Gastrocnemius medialis (tissue), 4 donors: ENCODE results near the gene SLC7A8. TPM values are rescaled to one million over a fixed set of nuclear protein-coding genes. Genes with fewer than 3 reads are reported as not detected.

Experiments used
- ATAC-seq, 2 donors: fragments of 150-250 bp; one replicate each; pipeline ENCODE4 v1.9.1; 2016
- DNase-seq, 2 donors: peaks; one replicate each; pipeline ENCODE4 v3.0.0-alpha.2; 2019
- H3K27ac ChIP-seq, 4 donors: fragments of 200-600 bp; sonication (generic); 1 replicate in 1 of 4; 2 replicates in 3 of 4; pipeline ENCODE4 v1.5.1; 2016 to 2018; ENCODE audit warnings: mild to moderate bottlenecking in 2 of 4, moderate library complexity in 1 of 4
- H3K27me3 ChIP-seq, 3 donors: fragments of 200-600 bp; sonication (generic) in 2 of 3; 1 replicate in 1 of 3; 2 replicates in 2 of 3; pipeline versions ENCODE4 v1.5.1 to v1.6.0; 2016 to 2019; ENCODE audit warnings: mild to moderate bottlenecking in 1 of 3, moderate library complexity in 1 of 3
- H3K36me3 ChIP-seq, 2 donors: fragments of 200-600 bp; sonication (generic) in 1 of 2; one replicate each; pipeline ENCODE4 v1.5.1; 2017 to 2018
- H3K4me1 ChIP-seq, 2 donors: fragments of 200-600 bp; sonication (generic) in 1 of 2; one replicate each; pipeline ENCODE4 v1.5.1; 2016 to 2017; ENCODE audit warnings: mild to moderate bottlenecking in 2 of 2
- H3K4me3 ChIP-seq, 4 donors: fragments of 200-600 bp; sonication (generic) in 3 of 4; 1 replicate in 1 of 4; 2 replicates in 3 of 4; pipeline ENCODE4 v1.5.1; 2016 to 2019; ENCODE audit warnings: mild to moderate bottlenecking in 2 of 4
- H3K9me3 ChIP-seq, 3 donors: fragments of 200-600 bp; sonication (generic) in 2 of 3; 1 replicate in 1 of 3; 2 replicates in 2 of 3; pipeline ENCODE4 v1.5.1; 2016 to 2019
- POLR2A ChIP-seq, 2 donors: fragments of 450-650 bp; IDR thresholded peaks; one replicate each; pipeline ENCODE4 v1.6.1; 2017; ENCODE audit warnings: antibody characterized with exemption in 2 of 2, mild to moderate bottlenecking in 2 of 2, moderate library complexity in 2 of 2
- in situ Hi-C, 4 donors: fragments of 200-750 bp; cut with MboI; loops; one replicate each; pipeline versions ENCODE4 v1.15.0 to v1.8.0; 2017; ENCODE audit warnings: low sequenced_read_pairs in 4 of 4
- intact Hi-C: fragments of 100-400 bp; cut with DNase I; formaldehyde crosslinking; loops from one replicate; pipeline ENCODE4 v1.15.1; 2023; ENCODE audit warnings: low total_unique reads
- total RNA-seq, 4 donors: library from RNA; depleted of rRNA; stranded (reverse); fragments of >200 nt; gene quantifications; one replicate each; pipeline versions ENCODE4 v1.1.0 to v1.2.3, GENCODE V29; 2016
- TF ChIP-seq, protein P1 (sequence below), 5 experiments: fragments of 450-650 bp in 3 of 5; fragments of 200-600 bp in 2 of 5; sonication (generic) in 2 of 5; IDR thresholded peaks in 4 of 5; conservative IDR thresholded peaks in 1 of 5; 1 replicate in 4 of 5; 2 replicates in 1 of 5; pipeline ENCODE4 v1.5.1; 2016 to 2019; ENCODE audit warnings: antibody characterized with exemption in 5 of 5, mild to moderate bottlenecking in 3 of 5, moderate library complexity in 3 of 5

The SLC7A8 gene
- total RNA-seq, 4 donors from 2014 or later = 34.5 to 199 (median 63.7) TPM

DNA sequence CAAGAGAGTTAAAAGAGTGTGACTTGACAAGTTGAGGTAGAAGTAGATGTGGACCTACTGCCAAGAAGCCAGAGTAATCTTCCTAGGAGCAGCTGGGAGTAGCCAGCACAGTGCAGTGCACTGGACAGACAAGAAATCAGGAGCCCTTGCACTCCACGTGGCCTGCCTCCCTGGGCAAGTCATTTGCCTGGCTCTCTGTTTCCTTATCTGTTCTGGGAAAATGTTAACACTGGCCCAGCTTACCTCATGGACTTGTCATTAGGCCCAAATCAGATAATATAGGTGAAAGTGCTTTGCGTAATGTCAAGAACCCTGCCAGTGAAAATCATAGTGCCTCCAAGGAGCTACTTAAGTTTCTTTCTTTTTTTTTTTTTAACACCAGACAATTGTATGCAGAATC is 19.2 kb downstream of the SLC7A8 start:
- Histone ChIP-seq H3K4me1 (peaks cover 14% of the 10 kb centered on the region in 2 donors), H3K27ac (no peak overlapping the region), H3K9me3 (no peaks in the 10 kb centered on the region), H3K4me3 (no peak overlapping the region), H3K27me3 (no peaks in the 10 kb centered on the region), H3K36me3 (peaks cover 3 to 36% of the 10 kb centered on the region in 2 donors)
- in situ Hi-C loops (no loop called here), intact Hi-C loops (no loop called here)
- no peak for DNase-seq
- TF ChIP-seq, protein P1, sequence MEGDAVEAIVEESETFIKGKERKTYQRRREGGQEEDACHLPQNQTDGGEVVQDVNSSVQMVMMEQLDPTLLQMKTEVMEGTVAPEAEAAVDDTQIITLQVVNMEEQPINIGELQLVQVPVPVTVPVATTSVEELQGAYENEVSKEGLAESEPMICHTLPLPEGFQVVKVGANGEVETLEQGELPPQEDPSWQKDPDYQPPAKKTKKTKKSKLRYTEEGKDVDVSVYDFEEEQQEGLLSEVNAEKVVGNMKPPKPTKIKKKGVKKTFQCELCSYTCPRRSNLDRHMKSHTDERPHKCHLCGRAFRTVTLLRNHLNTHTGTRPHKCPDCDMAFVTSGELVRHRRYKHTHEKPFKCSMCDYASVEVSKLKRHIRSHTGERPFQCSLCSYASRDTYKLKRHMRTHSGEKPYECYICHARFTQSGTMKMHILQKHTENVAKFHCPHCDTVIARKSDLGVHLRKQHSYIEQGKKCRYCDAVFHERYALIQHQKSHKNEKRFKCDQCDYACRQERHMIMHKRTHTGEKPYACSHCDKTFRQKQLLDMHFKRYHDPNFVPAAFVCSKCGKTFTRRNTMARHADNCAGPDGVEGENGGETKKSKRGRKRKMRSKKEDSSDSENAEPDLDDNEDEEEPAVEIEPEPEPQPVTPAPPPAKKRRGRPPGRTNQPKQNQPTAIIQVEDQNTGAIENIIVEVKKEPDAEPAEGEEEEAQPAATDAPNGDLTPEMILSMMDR (IDR thresholded peaks at IDR 0.05 in 4 of 5, conservative IDR thresholded peaks at IDR 0.05 in 1 of 5) = no peak
- no peak for TF ChIP-seq POLR2A (IDR thresholded peaks at IDR 0.05)
- no peak for ATAC-seq

GRCh38 chr14:23163830-23164229 is 19.6 kb downstream of the SLC7A8 start:
- no peak for ATAC-seq
- no peak overlapping the region for H3K27ac ChIP-seq
- no peak for TF ChIP-seq POLR2A (IDR thresholded peaks at IDR 0.05)
- TF ChIP-seq, protein P1 (IDR thresholded peaks at IDR 0.05 in 4 of 5, conservative IDR thresholded peaks at IDR 0.05 in 1 of 5) = no peak

DNA sequence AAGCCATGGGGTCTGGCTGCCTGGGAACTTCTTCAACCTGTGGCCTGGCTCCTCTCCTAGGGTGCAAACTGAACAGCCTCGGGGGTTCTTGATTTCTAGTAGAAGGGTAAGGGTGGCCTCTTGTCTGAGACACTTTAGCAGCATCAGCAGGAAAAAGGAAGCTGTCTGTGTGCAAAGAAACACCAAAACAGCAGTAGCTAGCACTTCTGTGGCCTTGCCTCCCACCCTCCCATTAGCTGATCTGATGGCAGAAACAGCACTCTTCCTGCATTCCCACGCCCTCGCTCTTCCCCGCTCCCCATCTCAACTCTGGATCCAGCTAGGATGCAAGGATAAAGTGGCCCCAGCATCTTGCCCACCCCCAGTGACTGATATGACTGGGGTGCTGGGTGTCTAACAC is 20.7 kb downstream of the SLC7A8 start:
- DNase-seq = no peak
- TF ChIP-seq, protein P1 (IDR thresholded peaks at IDR 0.05 in 4 of 5, conservative IDR thresholded peaks at IDR 0.05 in 1 of 5) = no peak
- TF ChIP-seq POLR2A (IDR thresholded peaks at IDR 0.05) = no peak
- peak overlapping the region in 2 of 4 donors; percentile 84 to 91 for H3K27ac ChIP-seq
- peaks cover 3 to 47% of the 10 kb centered on the region in 2 donors for H3K36me3 ChIP-seq
- H3K27me3 ChIP-seq = no peaks in the 10 kb centered on the region
- ATAC-seq = no peak
- H3K4me1 ChIP-seq = peaks cover 14% of the 10 kb centered on the region in 2 donors
- H3K9me3 ChIP-seq = no peaks in the 10 kb centered on the region
- H3K4me3 ChIP-seq = no peak overlapping the region
- in situ Hi-C loops (no loop called here), intact Hi-C loops (no loop called here)

More at GRCh38 chr14:23163830-23164229, 19.6 kb downstream of the SLC7A8 start:
- Histone ChIP-seq H3K4me3 (no peak overlapping the region), H3K4me1 (peaks cover 14% of the 10 kb centered on the region in 2 donors), H3K9me3 (no peaks in the 10 kb centered on the region), H3K36me3 (peaks cover 3 to 37% of the 10 kb centered on the region in 2 donors), H3K27me3 (no peaks in the 10 kb centered on the region)
- in situ Hi-C loops (no loop called here), intact Hi-C loops (no loop called here)
- DNase-seq = no peak

DNA sequence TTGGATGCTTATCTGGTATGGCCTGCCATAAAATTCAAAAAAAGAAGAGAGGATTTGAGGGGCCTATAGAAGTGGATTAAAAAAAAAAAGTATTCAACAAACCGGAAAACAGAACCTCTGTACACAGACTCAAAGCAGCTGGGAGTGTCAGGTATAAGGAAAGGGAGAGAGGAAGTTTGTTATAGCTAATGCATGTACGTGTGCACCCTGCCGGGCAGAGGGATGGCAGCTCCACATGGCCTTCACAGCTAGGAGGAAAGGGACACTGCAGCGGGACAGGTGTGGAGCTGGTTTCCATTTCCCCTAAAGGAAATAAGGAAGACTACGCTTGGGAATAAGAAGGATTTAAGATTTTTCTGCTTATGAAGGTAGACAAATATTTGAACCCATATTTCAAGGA is 21.5 kb downstream of the SLC7A8 start:
- intact Hi-C loops (no loop called here), in situ Hi-C loops (no loop called here)
- Histone ChIP-seq H3K9me3 (no peaks in the 10 kb centered on the region), H3K4me1 (peaks cover 14 to 15% of the 10 kb centered on the region in 2 donors), H3K27me3 (no peaks in the 10 kb centered on the region), H3K27ac (peak overlapping the region in 3 of 4 donors; percentile 80 to 91 (median 84)), H3K36me3 (peaks cover 3 to 45% of the 10 kb centered on the region in 2 donors), H3K4me3 (no peak overlapping the region)
- no peak for ATAC-seq
- no peak for TF ChIP-seq POLR2A (IDR thresholded peaks at IDR 0.05)
- TF ChIP-seq, protein P1 (IDR thresholded peaks at IDR 0.05 in 4 of 5, conservative IDR thresholded peaks at IDR 0.05 in 1 of 5) = no peak
- no peak for DNase-seq
